Measurements from ENCODE around the gene IARS2.

DNA sequence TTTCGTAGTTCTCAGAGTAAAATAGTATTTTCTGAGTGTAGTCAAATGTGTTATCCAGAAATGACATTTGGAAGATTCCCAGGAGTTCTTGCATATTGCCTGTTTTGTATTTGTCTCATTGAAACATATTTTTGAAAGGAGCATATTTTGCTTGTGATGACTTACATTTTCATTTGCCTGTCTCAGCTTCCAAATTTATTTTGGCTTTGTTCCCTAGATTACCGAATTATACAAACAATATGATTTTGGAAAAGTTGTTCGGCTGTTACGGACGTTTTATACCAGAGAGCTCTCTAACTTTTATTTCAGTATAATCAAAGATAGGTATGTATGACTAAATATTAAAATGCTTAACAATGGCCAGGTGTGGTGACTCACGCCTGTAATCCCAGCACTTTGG, 46.0 kb downstream of the IARS2 start:
- TF ChIP-seq, protein P1, sequence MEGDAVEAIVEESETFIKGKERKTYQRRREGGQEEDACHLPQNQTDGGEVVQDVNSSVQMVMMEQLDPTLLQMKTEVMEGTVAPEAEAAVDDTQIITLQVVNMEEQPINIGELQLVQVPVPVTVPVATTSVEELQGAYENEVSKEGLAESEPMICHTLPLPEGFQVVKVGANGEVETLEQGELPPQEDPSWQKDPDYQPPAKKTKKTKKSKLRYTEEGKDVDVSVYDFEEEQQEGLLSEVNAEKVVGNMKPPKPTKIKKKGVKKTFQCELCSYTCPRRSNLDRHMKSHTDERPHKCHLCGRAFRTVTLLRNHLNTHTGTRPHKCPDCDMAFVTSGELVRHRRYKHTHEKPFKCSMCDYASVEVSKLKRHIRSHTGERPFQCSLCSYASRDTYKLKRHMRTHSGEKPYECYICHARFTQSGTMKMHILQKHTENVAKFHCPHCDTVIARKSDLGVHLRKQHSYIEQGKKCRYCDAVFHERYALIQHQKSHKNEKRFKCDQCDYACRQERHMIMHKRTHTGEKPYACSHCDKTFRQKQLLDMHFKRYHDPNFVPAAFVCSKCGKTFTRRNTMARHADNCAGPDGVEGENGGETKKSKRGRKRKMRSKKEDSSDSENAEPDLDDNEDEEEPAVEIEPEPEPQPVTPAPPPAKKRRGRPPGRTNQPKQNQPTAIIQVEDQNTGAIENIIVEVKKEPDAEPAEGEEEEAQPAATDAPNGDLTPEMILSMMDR (IDR thresholded peaks at IDR 0.05): no peak
- TF ChIP-seq POLR2A (IDR thresholded peaks at IDR 0.05): no peak
